CD4-positive, alpha-beta T cell (primary cell): ENCODE measurements around the gene BACE1. TPM values are rescaled to one million over a fixed set of nuclear protein-coding genes. Genes with fewer than 3 reads are reported as not detected.

Experiments used
- ATAC-seq: fragments of 200-7000 bp; cut with Tn5 transposase; one replicate; pipeline ENCODE4 v1.10.0; 2022; ENCODE audit warnings: mild to moderate bottlenecking; ENCODE audit not compliant: poor library complexity
- CTCF ChIA-PET: fragments of 350-600 bp; sonication (Branson Sonifier 250); formaldehyde crosslinking; loops from one replicate; lab custom pipeline; 2021; ENCODE audit warnings: antibody characterized with exemption, inconsistent platforms; lab: Charles Lee
- POLR2A ChIA-PET: fragments of 350-600 bp; sonication (Branson Sonifier 250); formaldehyde crosslinking; loops from one replicate; lab custom pipeline; 2021; ENCODE audit warnings: antibody characterized with exemption, inconsistent platforms; lab: Charles Lee
- DNase-seq, 14 experiments: peaks; one replicate each; pipeline ENCODE4 v3.0.0-alpha.2; 2013 to 2020; ENCODE audit warnings: mixed read lengths in 2 of 14
- H3K27ac ChIP-seq, 2 donors: one replicate each; pipeline versions ENCODE4 v1.5.1 to v1.7.0; 2013; ENCODE audit warnings: low read length in 2 of 2, low read depth in 1 of 2, mild to moderate bottlenecking in 1 of 2
- H3K27me3 ChIP-seq, 2 experiments: 1 replicate in 1 of 2; 2 replicates in 1 of 2; pipeline versions ENCODE4 v1.6.1 to v1.7.0; 2013; ENCODE audit warnings: low read length in 2 of 2, control low read depth in 1 of 2, mild to moderate bottlenecking in 1 of 2, moderate library complexity in 1 of 2; ENCODE audit not compliant: insufficient read depth in 2 of 2, control insufficient read depth in 1 of 2
- H3K36me3 ChIP-seq: one replicate; pipeline ENCODE4 v1.6.1; 2013; ENCODE audit warnings: low read length, control low read depth; ENCODE audit not compliant: insufficient read depth
- H3K4me1 ChIP-seq: one replicate; pipeline ENCODE4 v1.6.1; 2013; ENCODE audit warnings: low read length, control low read depth; ENCODE audit not compliant: insufficient read depth
- H3K4me3 ChIP-seq: one replicate; pipeline ENCODE4 v1.5.1; 2013; ENCODE audit warnings: mild to moderate bottlenecking, low read length, moderate library complexity
- H3K9me3 ChIP-seq, 2 experiments: 1 replicate in 1 of 2; 2 replicates in 1 of 2; pipeline versions ENCODE4 v1.6.1 to v1.7.0; 2013; ENCODE audit warnings: low read length in 2 of 2, mild to moderate bottlenecking in 2 of 2, control low read depth in 1 of 2, moderate library complexity in 1 of 2; ENCODE audit not compliant: control insufficient read depth in 1 of 2, insufficient read depth in 1 of 2
- H3K27ac Mint-ChIP-seq: one replicate; pipeline ENCODE4 v1.8.0; 2020; ENCODE audit warnings: mixed read lengths
- H3K27me3 Mint-ChIP-seq: one replicate; pipeline ENCODE4 v1.8.0; 2021; ENCODE audit warnings: mixed read lengths
- H3K36me3 Mint-ChIP-seq: one replicate; pipeline ENCODE4 v1.8.0; 2021; ENCODE audit warnings: low read depth, mixed read lengths
- H3K4me1 Mint-ChIP-seq: one replicate; pipeline ENCODE4 v1.8.0; 2021; ENCODE audit warnings: low read depth, mixed read lengths
- H3K4me3 Mint-ChIP-seq: one replicate; pipeline ENCODE4 v1.8.0; 2020; ENCODE audit warnings: mild to moderate bottlenecking, mixed read lengths
- H3K9me3 Mint-ChIP-seq: one replicate; pipeline ENCODE4 v1.8.0; 2020; ENCODE audit warnings: mixed read lengths
- intact Hi-C, 2 experiments: fragments of 100-400 bp; cut with DNase I in 1 of 2; cut with micrococcal nuclease in 1 of 2; formaldehyde crosslinking; loops; one replicate each; pipeline versions ENCODE4 v1.15.1 to v1.9.0; 2023 to 2025; cut with DNase I, micrococcal nuclease
- total RNA-seq, 174 experiments: library from RNA in 2 of 174; stranded (reverse) in 2 of 174; gene quantifications; one replicate each; pipeline ENCODE4 v1.2.3 and lab custom pipeline; 2021 to 2026
- TF ChIP-seq, protein P1 (sequence below): fragments of 200-600 bp; IDR thresholded peaks from one replicate; pipeline ENCODE4 v1.8.0; 2022; ENCODE audit warnings: antibody characterized with exemption, mild to moderate bottlenecking

The BACE1 gene
- total RNA-seq, 2 experiments from 2014 or later, result 0.38 to 0.59 TPM

GRCh38 chr11:117299351-117300282 lies 16.4 kb downstream of the BACE1 start:
- DNase-seq (no peak), ATAC-seq (no peak)
- H3K36me3 Mint-ChIP-seq, result no peaks in the 10 kb centered on the region
- Histone ChIP-seq H3K4me1 (no peaks in the 10 kb centered on the region), H3K9me3 (no peaks in the 10 kb centered on the region), H3K27me3 (no peaks in the 10 kb centered on the region), H3K27ac (no peak overlapping the region), H3K4me3 (no peak overlapping the region), H3K36me3 (no peaks in the 10 kb centered on the region)
- ChIA-PET POLR2A (no interaction called here), CTCF (no interaction called here)
- H3K4me3 Mint-ChIP-seq, result no peak overlapping the region
- no peaks in the 10 kb centered on the region for H3K9me3 Mint-ChIP-seq
- no peak overlapping the region for H3K27ac Mint-ChIP-seq
- TF ChIP-seq, protein P1, sequence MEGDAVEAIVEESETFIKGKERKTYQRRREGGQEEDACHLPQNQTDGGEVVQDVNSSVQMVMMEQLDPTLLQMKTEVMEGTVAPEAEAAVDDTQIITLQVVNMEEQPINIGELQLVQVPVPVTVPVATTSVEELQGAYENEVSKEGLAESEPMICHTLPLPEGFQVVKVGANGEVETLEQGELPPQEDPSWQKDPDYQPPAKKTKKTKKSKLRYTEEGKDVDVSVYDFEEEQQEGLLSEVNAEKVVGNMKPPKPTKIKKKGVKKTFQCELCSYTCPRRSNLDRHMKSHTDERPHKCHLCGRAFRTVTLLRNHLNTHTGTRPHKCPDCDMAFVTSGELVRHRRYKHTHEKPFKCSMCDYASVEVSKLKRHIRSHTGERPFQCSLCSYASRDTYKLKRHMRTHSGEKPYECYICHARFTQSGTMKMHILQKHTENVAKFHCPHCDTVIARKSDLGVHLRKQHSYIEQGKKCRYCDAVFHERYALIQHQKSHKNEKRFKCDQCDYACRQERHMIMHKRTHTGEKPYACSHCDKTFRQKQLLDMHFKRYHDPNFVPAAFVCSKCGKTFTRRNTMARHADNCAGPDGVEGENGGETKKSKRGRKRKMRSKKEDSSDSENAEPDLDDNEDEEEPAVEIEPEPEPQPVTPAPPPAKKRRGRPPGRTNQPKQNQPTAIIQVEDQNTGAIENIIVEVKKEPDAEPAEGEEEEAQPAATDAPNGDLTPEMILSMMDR, result no peak
- no peaks in the 10 kb centered on the region for H3K4me1 Mint-ChIP-seq
- no peaks in the 10 kb centered on the region for H3K27me3 Mint-ChIP-seq
- intact Hi-C loops, result no loop called here

DNA sequence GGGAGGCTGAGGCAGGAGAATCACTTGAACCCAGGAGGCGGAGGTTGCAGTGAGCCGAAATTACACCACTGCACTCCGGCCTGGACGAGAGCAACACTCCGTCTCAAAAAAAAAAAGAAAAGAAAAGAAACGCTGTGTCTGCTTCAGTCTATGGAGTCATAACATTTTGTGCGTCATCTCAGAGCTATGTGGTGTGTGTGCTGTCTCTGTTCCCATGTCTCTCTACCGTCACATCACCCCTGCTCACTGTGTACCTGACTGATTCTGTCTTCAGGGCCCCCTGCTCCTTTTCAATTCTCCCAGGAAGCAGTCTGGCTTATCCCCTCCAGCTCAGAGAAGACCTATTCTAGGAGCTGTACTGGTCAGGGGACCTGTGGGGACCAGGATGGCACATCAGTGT lies 17.9 kb downstream of the BACE1 start:
- no peaks in the 10 kb centered on the region for H3K36me3 ChIP-seq
- ATAC-seq (no peak), DNase-seq (no peak)
- TF ChIP-seq, protein P1, result no peak
- ChIA-PET CTCF (no interaction called here), POLR2A (no interaction called here)
- no peaks in the 10 kb centered on the region for H3K4me1 Mint-ChIP-seq
- no peaks in the 10 kb centered on the region for H3K27me3 Mint-ChIP-seq
- H3K36me3 Mint-ChIP-seq, result peaks cover 3% of the 10 kb centered on the region
- H3K4me3 Mint-ChIP-seq, result no peak overlapping the region
- no peaks in the 10 kb centered on the region for H3K9me3 ChIP-seq
- H3K27ac ChIP-seq, result no peak overlapping the region
- H3K4me1 ChIP-seq, result no peaks in the 10 kb centered on the region
- intact Hi-C loops, result no loop called here
- no peak overlapping the region for H3K27ac Mint-ChIP-seq
- H3K27me3 ChIP-seq, result no peaks in the 10 kb centered on the region
- no peaks in the 10 kb centered on the region for H3K9me3 Mint-ChIP-seq
- H3K4me3 ChIP-seq, result no peak overlapping the region

- ATAC-seq (no peak), DNase-seq (no peak)
- Histone ChIP-seq H3K4me3 (no peak overlapping the region), H3K27ac (no peak overlapping the region), H3K27me3 (no peaks in the 10 kb centered on the region), H3K9me3 (no peaks in the 10 kb centered on the region), H3K36me3 (peaks cover 2% of the 10 kb centered on the region), H3K4me1 (no peaks in the 10 kb centered on the region)
- ChIA-PET CTCF (no interaction called here), POLR2A (no interaction called here)
- no peaks in the 10 kb centered on the region for H3K27me3 Mint-ChIP-seq
- peaks cover 3% of the 10 kb centered on the region for H3K36me3 Mint-ChIP-seq
- H3K4me3 Mint-ChIP-seq, result no peak overlapping the region
- no peak overlapping the region for H3K27ac Mint-ChIP-seq
- intact Hi-C loops, result no loop called here
- no peaks in the 10 kb centered on the region for H3K9me3 Mint-ChIP-seq
- no peaks in the 10 kb centered on the region for H3K4me1 Mint-ChIP-seq
- TF ChIP-seq, protein P1, result no peak
These were observed 19.2 kb downstream of the BACE1 start for GRCh38 chr11:117296881-117297280.
